GM12864 (cell line): ENCODE results near the gene C12orf76.

Experiments
- DNase-seq: peaks from one replicate; pipeline ENCODE4 v3.0.0-alpha.2; 2011; ENCODE audit warnings: low read depth
- H3K4me3 ChIP-seq: 2 replicates; pipeline ENCODE4 v1.5.1; 2011; ENCODE audit warnings: mild to moderate bottlenecking, low read depth, low read length, control low read depth
- CTCF ChIP-seq: IDR thresholded peaks from 2 replicates; pipeline ENCODE4 v1.5.1; 2011; ENCODE audit warnings: low read depth, mild to moderate bottlenecking, moderate library complexity, low read length, control low read depth, inconsistent platforms; ENCODE audit errors: missing control alignments

C12orf76 gene

GRCh38 chr12:110084314-110085015 is 36.1 kb upstream of the C12orf76 start:
- no peak for DNase-seq
- H3K4me3 ChIP-seq: no peak overlapping the region
- TF ChIP-seq CTCF: no peak

GRCh38 chr12:110080410-110080809 is 32.1 kb upstream of the C12orf76 start:
- DNase-seq: no peak
- no peak for TF ChIP-seq CTCF
- no peak overlapping the region for H3K4me3 ChIP-seq

- no peak for TF ChIP-seq CTCF
- DNase-seq: peak; percentile 88
- H3K4me3 ChIP-seq: peak overlapping the region; percentile 46
Measured at GRCh38 chr12:110079477-110080400, 31.4 kb upstream of the C12orf76 start.

- DNase-seq: no peak
- H3K4me3 ChIP-seq: no peak overlapping the region
- no peak for TF ChIP-seq CTCF
Measured at GRCh38 chr12:110077800-110078199, 29.5 kb upstream of the C12orf76 start.

- DNase-seq: no peak
- no peak for TF ChIP-seq CTCF
- no peak overlapping the region for H3K4me3 ChIP-seq
Measured at GRCh38 chr12:110075880-110076279, 27.6 kb upstream of the C12orf76 start.

- H3K4me3 ChIP-seq: no peak overlapping the region
- no peak for TF ChIP-seq CTCF
Measured at GRCh38 chr12:110074089-110074488, 25.8 kb upstream of the C12orf76 start.

More at GRCh38 chr12:110074089-110074488, 25.8 kb upstream of the C12orf76 start:
- DNase-seq: no peak
